Trophoblast cell (in vitro differentiated cells and primary cell): ENCODE data around the gene COX6A1.

Experiments used
- DNase-seq, 2 donors: peaks; one replicate each; pipeline ENCODE4 v3.0.0-alpha.2; 2016
- H2AFZ ChIP-seq: 2 replicates; pipeline ENCODE4 v1.6.1; 2013; ENCODE audit warnings: low read length, moderate library complexity, mild to moderate bottlenecking; ENCODE audit not compliant: insufficient read depth, poor library complexity
- H2AK5ac ChIP-seq: 2 replicates; pipeline ENCODE4 v1.6.1; 2013; ENCODE audit warnings: mild to moderate bottlenecking, low read length
- H2BK120ac ChIP-seq: 2 replicates; pipeline ENCODE4 v1.6.1; 2013; ENCODE audit warnings: low read length, mild to moderate bottlenecking, moderate library complexity; ENCODE audit not compliant: insufficient read depth, poor library complexity
- H2BK12ac ChIP-seq: 2 replicates; pipeline ENCODE4 v1.6.1; 2013; ENCODE audit warnings: mild to moderate bottlenecking, low read length, moderate library complexity
- H2BK5ac ChIP-seq: 2 replicates; pipeline ENCODE4 v1.6.1; 2013; ENCODE audit warnings: low read length, low read depth, moderate library complexity, mild to moderate bottlenecking; ENCODE audit not compliant: poor library complexity
- H3K14ac ChIP-seq: 2 replicates; pipeline ENCODE4 v1.6.1; 2013; ENCODE audit warnings: mild to moderate bottlenecking, low read length
- H3K18ac ChIP-seq: 2 replicates; pipeline ENCODE4 v1.6.1; 2013; ENCODE audit warnings: mild to moderate bottlenecking, low read length
- H3K23ac ChIP-seq: 2 replicates; pipeline ENCODE4 v1.6.1; 2013; ENCODE audit warnings: low read length
- H3K27ac ChIP-seq: 2 replicates; pipeline ENCODE4 v1.5.1; 2013; ENCODE audit warnings: low read depth, mild to moderate bottlenecking, inconsistent platforms, low read length, moderate library complexity
- H3K27me3 ChIP-seq: 2 replicates; pipeline ENCODE4 v1.6.1; 2013; ENCODE audit warnings: inconsistent platforms, mild to moderate bottlenecking, low read length, moderate library complexity; ENCODE audit not compliant: insufficient read depth
- H3K36me3 ChIP-seq, 2 experiments: 1 replicate in 1 of 2; 2 replicates in 1 of 2; pipeline ENCODE4 v1.6.1; 2013; ENCODE audit warnings: low read length in 2 of 2, mild to moderate bottlenecking in 2 of 2, moderate library complexity in 1 of 2; ENCODE audit not compliant: insufficient read depth in 2 of 2, control insufficient read depth in 1 of 2
- H3K4ac ChIP-seq: 2 replicates; pipeline ENCODE4 v1.6.1; 2013; ENCODE audit warnings: low read depth, mild to moderate bottlenecking, low read length, moderate library complexity
- H3K4me1 ChIP-seq, 2 experiments: 1 replicate in 1 of 2; 2 replicates in 1 of 2; pipeline ENCODE4 v1.6.1; 2013; ENCODE audit warnings: low read length in 2 of 2, mild to moderate bottlenecking in 2 of 2, moderate library complexity in 1 of 2; ENCODE audit not compliant: insufficient read depth in 2 of 2, control insufficient read depth in 1 of 2
- H3K4me2 ChIP-seq: 2 replicates; pipeline ENCODE4 v1.6.1; 2013; ENCODE audit warnings: inconsistent platforms, mild to moderate bottlenecking, low read length, moderate library complexity
- H3K4me3 ChIP-seq: 2 replicates; pipeline ENCODE4 v1.5.1; 2013; ENCODE audit warnings: mild to moderate bottlenecking, low read depth, low read length, inconsistent platforms
- H3K79me1 ChIP-seq: one replicate; pipeline ENCODE4 v1.6.1; 2013; ENCODE audit warnings: low read length
- H3K79me2 ChIP-seq: 2 replicates; pipeline ENCODE4 v1.6.1; 2013; ENCODE audit warnings: low read length, mild to moderate bottlenecking; ENCODE audit not compliant: control insufficient read depth, insufficient read depth, poor library complexity
- H3K9ac ChIP-seq: 2 replicates; pipeline ENCODE4 v1.6.1; 2013; ENCODE audit warnings: mild to moderate bottlenecking, low read length
- H3K9me3 ChIP-seq: 2 replicates; pipeline ENCODE4 v1.6.1; 2013; ENCODE audit warnings: low read depth, mild to moderate bottlenecking, control low read depth, inconsistent platforms, low read length; ENCODE audit not compliant: insufficient read depth
- H4K12ac ChIP-seq: 2 replicates; pipeline ENCODE4 v1.6.1; 2013; ENCODE audit warnings: low read depth, mild to moderate bottlenecking, low read length, moderate library complexity
- H4K8ac ChIP-seq: 2 replicates; pipeline ENCODE4 v1.6.1; 2013; ENCODE audit warnings: low read depth, mild to moderate bottlenecking, low read length, moderate library complexity
- H4K91ac ChIP-seq: one replicate; pipeline ENCODE4 v1.6.1; 2013; ENCODE audit warnings: low read depth, mild to moderate bottlenecking, low read length, moderate library complexity
- WGBS: extraction: QIAGEN DNeasy Blood & Tissue Kit; methylation state at CpG from one replicate; pipeline ENCODE4 v1.1.7; 2013; ENCODE audit warnings: missing lambda C conversion rate; ENCODE audit not compliant: insufficient read length, insufficient coverage; ENCODE audit errors: extremely low coverage; 5-methylcytosine and 5-hydroxymethylcytosine counted together

The COX6A1 gene

DNA sequence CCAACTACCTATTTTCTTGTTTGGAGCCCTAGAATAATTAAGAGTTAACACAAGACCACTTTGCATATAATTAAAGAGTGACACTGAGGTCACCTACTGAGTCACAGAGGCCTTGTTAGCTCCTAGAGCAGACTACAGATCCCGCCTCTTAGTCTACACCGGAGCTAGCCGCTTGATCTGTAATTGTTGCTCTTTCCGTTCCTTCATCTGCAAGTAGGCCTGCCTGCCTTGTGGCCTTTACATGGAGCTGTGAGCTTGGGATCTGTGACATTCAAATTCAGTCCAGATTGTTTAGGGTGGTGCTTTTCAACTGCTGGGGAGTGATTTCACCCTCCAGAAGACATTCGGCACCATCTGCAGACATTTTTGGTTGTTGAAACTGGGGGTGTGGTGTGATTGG is 52.4 kb downstream of the COX6A1 start:
- DNase-seq: no peak
- no peak overlapping the region for H2BK12ac ChIP-seq
- H3K4ac ChIP-seq: no peak overlapping the region
- no peak overlapping the region for H2AFZ ChIP-seq
- H3K27me3 ChIP-seq: no peaks in the 10 kb centered on the region
- peaks cover 0 to 4% of the 10 kb centered on the region in 2 experiments for H3K4me1 ChIP-seq
- no peaks in the 10 kb centered on the region for H3K9me3 ChIP-seq
- H2BK5ac ChIP-seq: no peak overlapping the region
- H3K18ac ChIP-seq: no peak overlapping the region
- peaks cover 8% of the 10 kb centered on the region in 2 experiments for H3K36me3 ChIP-seq
- H2AK5ac ChIP-seq: no peak overlapping the region
- no peak overlapping the region for H4K91ac ChIP-seq
- H4K8ac ChIP-seq: no peak overlapping the region
- no CpG with 5 or more reads among the region's 5 CpGs for WGBS
- no peak overlapping the region for H3K4me3 ChIP-seq
- H3K23ac ChIP-seq: no peak overlapping the region
- H3K9ac ChIP-seq: no peak overlapping the region
- H3K27ac ChIP-seq: no peak overlapping the region
- H2BK120ac ChIP-seq: no peak overlapping the region
- no peak overlapping the region for H3K4me2 ChIP-seq
- H3K14ac ChIP-seq: no peak overlapping the region
- H3K79me2 ChIP-seq: peaks cover 3% of the 10 kb centered on the region
- no peak overlapping the region for H4K12ac ChIP-seq
- H3K79me1 ChIP-seq: peaks cover 2% of the 10 kb centered on the region
